GM19452 (cell line): ENCODE measurements around the gene SIT1.

Experiments used
- ATAC-seq: cut with Tn5 transposase; IDR thresholded peaks from one replicate; pipeline ENCODE4 v1.9.1; 2021; ENCODE audit not compliant: unreplicated experiment

SIT1 gene

GRCh38 chr9:35682520-35683315 lies 32.0 kb upstream of the SIT1 start:
- no peak for ATAC-seq

DNA sequence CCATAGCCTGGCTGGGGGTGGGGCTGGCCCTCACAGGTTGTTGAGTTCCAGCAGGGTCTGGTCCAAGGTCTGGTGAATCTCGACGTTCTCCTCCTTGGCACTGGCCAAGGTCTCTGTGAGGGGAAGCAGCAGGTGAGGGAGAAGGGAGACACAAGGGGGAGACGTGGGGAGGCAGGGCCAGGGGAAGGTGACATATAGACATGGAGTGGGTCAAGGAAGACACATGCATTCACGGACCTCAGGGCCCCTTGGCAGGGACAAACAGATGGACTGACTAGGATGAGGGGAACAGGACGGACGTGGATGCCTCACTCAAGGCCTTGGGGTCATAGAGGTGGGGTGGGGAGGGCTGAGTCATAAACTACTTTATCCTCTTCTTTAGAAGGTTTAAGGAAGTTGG lies 31.3 kb upstream of the SIT1 start:
- ATAC-seq = no peak

- no peak for ATAC-seq
These were observed 30.7 kb upstream of the SIT1 start for GRCh38 chr9:35681341-35682002.

- ATAC-seq = no peak
These were observed 29.8 kb upstream of the SIT1 start for GRCh38 chr9:35680331-35681105.

DNA sequence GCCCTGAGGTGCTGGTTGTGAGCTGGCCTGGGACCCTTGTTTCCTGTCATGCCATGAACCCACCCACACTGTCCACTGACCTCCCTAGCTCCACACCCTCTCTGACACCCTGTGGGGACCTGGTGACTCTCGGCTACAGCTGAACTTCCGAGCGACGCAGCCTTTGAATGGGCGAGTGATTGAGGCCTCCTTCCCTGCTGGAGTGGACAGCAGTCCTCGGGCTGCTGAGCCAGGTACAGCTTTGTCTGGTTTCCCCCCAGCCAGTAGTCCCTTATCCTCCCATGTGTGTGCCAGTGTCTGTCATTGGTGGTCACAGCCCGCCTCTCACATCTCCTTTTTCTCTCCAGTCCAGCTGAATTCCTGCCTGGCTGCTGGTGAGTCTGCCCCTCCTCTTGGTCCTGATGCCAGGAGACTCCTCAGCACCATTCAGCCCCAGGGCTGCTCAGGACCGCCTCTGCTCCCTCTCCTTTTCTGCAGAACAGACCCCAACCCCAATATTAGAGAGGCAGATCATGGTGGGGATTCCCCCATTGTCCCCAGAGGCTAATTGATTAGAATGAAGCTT lies 29.1 kb upstream of the SIT1 start:
- no peak for ATAC-seq

GRCh38 chr9:35679091-35679490 lies 28.4 kb upstream of the SIT1 start:
- ATAC-seq = no peak

GRCh38 chr9:35675732-35676392 lies 25.1 kb upstream of the SIT1 start:
- no peak for ATAC-seq

DNA sequence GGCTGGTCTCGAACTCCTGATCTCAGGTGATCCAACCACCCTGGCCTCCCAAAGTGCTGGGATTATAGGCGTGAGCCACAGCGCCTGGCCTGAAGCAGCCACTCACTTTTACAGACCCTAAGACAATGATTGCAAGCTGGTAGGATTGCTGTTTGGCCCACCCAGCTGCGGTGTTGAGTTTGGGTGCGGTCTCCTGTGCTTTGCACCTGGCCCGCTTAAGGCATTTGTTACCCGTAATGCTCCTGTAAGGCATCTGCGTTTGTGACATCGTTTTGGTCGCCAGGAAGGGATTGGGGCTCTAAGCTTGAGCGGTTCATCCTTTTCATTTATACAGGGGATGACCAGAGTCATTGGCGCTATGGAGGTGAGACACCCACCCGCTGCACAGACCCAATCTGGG lies 24.5 kb upstream of the SIT1 start:
- ATAC-seq = no peak

- ATAC-seq = no peak
These were observed 23.3 kb upstream of the SIT1 start for GRCh38 chr9:35674025-35674361.

DNA sequence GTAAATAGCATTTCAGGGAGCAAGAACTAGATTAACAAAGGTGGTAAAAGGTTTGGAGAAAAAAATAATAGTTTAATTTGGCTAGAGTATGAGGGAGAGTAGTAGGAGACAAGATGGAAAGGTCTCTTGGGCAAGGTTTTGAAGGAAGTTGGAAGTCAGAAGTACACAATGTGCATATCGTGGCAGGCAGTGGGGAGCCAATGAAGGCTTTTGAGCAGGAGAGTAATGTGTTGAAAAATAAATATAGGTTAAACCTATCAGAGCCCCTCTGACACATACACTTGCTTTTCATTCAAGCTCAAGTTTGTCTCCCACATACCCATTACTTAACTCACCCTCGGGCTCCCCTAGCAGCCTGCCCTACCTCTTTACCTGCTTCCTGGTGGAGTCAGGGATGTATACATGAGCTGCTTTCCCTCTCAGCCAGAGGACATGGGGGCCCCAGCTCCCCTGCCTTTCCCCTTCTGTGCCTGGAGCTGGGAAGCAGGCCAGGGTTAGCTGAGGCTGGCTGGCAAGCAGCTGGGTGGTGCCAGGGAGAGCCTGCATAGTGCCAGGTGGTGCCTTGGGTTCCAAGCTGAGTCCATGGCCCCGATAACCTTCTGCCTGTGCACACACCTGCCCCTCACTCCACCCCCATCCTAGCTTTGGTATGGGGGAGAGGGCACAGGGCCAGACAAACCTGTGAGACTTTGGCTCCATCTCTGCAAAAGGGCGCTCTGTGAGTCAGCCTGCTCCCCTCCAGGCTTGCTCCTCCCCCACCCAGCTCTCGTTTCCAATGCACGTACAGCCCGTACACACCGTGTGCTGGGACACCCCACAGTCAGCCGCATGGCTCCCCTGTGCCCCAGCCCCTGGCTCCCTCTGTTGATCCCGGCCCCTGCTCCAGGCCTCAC lies 22.6 kb upstream of the SIT1 start, which contains the start of gene CA9:
Gene CA9, plus strand, starts transcription at position 797 of the 893 bp plus-strand sequence. Its CDS starts 32 bp downstream, at position 829.
- ATAC-seq = no peak

DNA sequence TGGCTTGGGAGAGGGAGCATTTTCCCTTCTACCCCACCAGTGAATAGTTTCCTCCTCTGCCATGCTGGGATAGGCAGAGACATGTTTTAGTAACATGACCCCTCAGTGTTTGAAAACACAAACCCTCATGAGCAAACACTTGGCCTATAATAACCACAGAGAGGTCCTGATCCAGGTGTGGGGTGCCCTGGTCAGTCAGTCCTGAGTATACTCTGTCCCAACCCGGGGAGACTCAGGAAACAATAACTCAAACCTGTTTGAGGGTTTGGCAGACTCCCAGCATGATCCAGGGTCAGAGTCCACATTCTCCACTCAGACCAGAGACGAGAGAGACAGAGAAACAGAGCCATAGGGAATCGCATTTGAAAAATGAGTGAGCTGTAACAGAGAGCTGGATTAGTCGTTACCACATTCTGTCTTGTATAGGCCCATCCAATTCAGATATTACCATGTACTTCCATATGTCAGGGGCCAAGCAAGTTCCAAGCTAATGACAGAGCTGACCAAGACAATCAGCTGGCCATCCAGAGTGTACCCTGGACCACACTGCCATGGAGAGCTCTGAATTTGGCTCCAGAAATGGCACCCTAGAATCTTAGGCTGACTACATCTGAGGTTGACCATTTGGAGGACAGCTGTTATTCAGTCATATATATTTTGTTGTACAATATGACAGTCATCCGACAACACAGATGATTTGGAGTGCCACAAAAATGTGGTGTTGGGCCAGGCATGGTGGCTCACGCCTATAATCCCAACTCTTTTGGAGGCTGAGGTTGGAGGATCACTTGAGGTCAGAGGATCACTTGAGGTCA lies 18.8 kb upstream of the SIT1 start:
- ATAC-seq = no peak

DNA sequence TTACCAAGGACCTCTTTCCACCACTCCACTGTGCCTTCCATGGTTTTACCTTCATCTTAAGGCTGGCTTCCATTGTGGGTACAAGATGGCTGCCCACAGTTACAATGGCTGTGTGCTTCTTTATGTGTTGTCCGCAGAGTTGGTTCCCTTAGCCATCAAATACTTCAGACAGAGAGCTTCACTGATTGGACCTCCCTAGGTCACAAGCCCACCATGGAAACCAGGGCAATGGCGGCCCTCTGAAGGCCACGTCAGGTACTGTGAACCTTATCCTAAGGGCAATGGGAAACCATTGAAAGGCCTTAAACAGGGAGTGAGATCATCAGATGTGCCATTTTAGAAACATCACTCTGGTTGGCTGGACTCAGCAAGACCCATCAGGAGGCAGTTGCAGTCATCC lies 17.2 kb upstream of the SIT1 start:
- ATAC-seq = no peak

DNA sequence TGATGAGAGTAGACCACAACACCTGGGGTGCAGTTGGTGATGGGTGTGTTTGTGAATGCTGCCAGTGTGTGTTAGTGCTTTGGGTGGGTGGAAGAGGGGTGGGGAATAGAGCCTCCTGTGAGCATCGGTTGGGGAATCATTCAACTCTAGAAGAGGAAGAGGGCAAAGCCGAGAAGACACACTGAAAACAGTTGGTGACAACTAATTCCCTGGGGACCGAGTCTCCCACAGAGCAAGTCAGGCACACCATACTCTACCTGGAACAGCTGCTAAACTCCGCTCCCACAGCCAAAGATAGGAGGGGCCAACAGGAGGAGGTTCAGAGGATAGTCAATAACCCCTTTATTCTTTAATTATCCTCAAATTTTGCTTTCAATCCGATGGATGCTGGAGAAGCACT lies 15.8 kb upstream of the SIT1 start:
- ATAC-seq = no peak

DNA sequence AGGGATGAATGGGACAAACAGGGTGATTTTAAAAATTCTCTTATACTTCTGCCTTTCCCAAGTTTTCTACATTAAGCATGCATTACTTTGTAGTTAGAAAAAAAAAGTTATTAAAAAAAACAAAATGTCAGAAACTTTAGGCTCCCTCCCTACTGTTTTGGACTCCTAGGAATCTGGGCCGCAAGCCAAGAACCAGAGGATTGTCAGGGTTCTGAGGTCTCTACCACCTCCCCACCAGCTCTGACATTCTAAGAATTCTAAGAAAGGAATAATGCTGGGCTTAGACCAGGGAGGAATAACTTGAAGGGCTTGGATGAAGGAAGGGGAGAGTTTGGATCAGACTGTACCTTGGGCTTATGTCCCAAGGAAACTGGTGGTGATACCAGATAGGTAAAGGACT lies 15.3 kb upstream of the SIT1 start:
- no peak for ATAC-seq

DNA sequence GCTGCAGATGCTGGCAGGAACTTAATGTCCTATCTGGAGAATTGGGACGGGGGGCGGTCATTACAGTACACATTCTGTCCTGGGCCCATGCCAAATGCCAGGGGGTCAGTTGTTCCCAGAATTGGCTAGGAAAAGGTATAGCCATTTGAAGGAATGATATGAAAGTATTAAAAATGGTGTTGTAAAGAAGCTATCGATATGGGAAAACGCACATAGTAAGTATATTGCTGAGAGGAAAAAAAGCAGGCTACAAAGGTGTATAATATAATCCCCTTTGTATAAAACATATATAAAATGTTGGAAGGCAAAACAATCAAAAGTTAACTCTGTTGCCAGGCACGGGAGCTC lies 14.7 kb upstream of the SIT1 start:
- ATAC-seq = no peak

- ATAC-seq = peak; percentile 76
These were observed 14.1 kb upstream of the SIT1 start, which contains the start of gene ARHGEF39 for GRCh38 chr9:35664531-35665470. TSS of gene ARHGEF39 (minus strand) at chr9:35665195. CDS start at chr9:35665169, 26 bp downstream.

DNA sequence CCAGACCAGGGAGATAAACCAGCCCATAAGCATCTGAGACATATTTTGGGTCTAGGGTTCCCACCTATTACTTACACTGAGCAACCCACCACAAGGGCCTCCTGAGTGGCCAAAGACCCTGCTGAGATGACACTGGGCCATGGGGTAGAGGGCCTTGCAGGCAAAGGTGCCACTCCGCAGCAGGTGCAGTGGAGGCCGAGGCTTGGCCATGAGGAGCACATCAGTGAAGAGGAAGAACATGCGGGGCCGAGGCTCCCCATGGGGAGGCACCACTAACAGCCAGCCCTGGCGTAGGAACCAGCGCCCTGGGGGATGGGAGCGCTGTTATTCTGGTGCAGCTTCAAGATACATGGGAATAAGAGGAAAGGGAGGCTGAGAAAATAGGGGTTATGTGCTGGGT lies 11.7 kb upstream of the SIT1 start:
- ATAC-seq = no peak

DNA sequence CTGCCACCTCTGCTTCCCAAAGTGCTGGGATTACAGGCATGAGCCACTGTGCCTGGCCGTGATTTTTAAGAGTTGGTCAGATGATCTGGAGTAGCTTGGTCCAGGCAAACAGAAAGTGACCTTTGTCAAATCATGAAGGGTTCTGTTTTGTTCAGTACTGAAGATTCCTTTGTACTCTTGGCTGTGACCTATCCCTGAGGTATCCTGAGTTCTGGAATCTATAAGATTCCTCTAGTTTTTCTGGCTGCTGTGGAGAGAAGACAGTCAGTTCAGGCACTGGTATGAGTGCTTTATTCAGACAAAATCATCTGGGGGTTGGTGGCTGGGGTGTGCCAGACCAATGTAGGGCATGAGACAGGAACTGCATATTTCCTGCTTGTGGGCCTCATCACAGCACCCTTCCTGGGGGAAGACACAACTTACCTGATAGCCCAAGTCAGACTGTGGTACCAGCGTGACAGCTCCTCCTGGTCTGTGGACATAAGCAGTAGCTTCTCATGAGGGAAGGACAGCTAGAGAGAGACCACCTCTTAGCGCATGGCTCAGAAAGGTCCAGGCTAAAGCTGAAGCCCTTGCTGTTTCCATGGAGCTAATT lies 11.1 kb upstream of the SIT1 start:
- ATAC-seq = no peak
